ENCODE results near the gene CLMN.

The CLMN gene

DNA sequence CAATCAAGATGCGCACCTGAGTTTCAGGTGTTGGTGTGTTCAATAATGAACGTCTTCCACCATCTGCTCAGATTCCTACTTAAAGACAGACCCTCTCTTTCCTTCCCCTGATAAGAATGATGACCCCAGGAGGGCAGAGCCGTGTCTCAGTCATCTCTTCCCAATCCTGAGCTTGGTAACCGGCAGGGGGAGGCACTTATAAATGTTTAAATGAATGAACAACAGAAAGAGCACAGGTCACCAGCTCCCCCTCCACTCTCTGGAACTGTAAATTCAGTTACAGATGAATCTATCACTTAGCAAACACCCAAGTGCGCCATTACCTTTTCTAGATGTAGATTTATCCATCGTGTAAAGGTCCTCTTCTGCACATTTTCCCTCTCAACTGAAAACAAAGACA is 90.0 kb downstream of the CLMN start:
- no peak overlapping the region for H3K4me3 ChIP-seq (ENCODE audit: low read depth, low read length)
- H3K9me3 ChIP-seq (ENCODE audit: severe bottlenecking) = no peaks in the 10 kb centered on the region
- no peaks in the 10 kb centered on the region for H3K27me3 ChIP-seq (ENCODE audit: insufficient read depth, low read depth, severe bottlenecking)
- no peak overlapping the region for H3K27ac ChIP-seq
- DNase-seq = no peak
- H3K36me3 ChIP-seq = no peaks in the 10 kb centered on the region; the same call in 1 of the 2 replicates
- TF ChIP-seq, protein P1, sequence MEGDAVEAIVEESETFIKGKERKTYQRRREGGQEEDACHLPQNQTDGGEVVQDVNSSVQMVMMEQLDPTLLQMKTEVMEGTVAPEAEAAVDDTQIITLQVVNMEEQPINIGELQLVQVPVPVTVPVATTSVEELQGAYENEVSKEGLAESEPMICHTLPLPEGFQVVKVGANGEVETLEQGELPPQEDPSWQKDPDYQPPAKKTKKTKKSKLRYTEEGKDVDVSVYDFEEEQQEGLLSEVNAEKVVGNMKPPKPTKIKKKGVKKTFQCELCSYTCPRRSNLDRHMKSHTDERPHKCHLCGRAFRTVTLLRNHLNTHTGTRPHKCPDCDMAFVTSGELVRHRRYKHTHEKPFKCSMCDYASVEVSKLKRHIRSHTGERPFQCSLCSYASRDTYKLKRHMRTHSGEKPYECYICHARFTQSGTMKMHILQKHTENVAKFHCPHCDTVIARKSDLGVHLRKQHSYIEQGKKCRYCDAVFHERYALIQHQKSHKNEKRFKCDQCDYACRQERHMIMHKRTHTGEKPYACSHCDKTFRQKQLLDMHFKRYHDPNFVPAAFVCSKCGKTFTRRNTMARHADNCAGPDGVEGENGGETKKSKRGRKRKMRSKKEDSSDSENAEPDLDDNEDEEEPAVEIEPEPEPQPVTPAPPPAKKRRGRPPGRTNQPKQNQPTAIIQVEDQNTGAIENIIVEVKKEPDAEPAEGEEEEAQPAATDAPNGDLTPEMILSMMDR (IDR thresholded peaks at IDR 0.05; ENCODE audit: low read depth, low read length) = no peak

DNA sequence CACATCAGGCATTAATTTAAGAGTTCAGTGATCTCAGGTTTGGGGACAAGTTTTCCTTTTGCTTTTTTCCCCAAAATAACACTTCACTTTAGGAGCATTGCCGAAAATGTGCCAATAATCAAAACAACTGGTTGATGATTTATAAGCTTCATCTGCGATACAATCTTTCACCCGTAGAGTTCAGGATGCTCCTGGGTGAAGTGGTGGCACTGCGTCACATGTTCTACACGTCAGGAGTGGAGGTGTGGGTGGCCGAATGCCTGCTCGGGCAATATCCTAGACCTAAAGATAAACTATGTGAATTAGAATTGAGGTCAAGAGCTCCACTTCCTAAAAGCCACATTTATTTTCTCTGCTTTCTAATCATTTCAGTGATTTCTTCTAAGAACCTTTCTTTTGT is 91.5 kb downstream of the CLMN start:
- H3K9me3 ChIP-seq (ENCODE audit: severe bottlenecking) = no peaks in the 10 kb centered on the region
- TF ChIP-seq, protein P1 (IDR thresholded peaks at IDR 0.05; ENCODE audit: low read depth, low read length) = no peak
- H3K27ac ChIP-seq = no peak overlapping the region
- no peaks in the 10 kb centered on the region; the same call in 1 of the 2 replicates for H3K36me3 ChIP-seq
- H3K27me3 ChIP-seq (ENCODE audit: insufficient read depth, low read depth, severe bottlenecking) = no peaks in the 10 kb centered on the region
- no peak overlapping the region for H3K4me3 ChIP-seq (ENCODE audit: low read depth, low read length)
- DNase-seq = no peak

DNA sequence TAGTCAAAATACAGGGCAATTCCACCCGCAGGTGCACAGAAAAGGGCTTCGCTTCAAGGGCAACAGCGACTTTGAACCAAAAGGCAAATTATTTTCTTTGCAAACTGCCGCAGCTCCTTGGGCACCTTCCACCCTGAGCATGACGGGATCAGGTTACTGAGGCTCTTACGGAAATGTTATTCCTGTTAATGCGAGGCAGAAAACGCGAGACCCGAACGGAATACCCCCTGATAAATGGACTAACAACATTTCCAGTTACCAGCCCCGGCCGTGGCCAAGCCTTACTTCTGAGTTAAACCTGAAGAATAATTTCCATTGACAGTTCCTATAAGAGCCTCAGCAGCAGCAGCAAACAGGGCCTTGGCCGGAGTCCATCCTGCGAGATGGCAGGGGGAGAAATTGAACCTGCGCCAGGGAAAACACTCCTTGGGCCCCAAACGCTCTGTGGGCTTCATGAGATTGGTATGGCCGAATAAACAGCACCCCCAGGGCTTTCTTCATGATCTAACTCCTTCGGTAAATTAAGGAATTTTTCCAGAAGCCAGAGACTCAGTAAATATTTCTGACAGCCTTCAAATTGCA is 92.3 kb downstream of the CLMN start:
- Histone ChIP-seq H3K36me3 (no peaks in the 10 kb centered on the region; the same call in 1 of the 2 replicates), H3K27ac (no peak overlapping the region), H3K4me3 (ENCODE audit: low read depth, low read length) (no peak overlapping the region), H3K9me3 (ENCODE audit: severe bottlenecking) (no peaks in the 10 kb centered on the region), H3K27me3 (ENCODE audit: insufficient read depth, low read depth, severe bottlenecking) (no peaks in the 10 kb centered on the region)
- DNase-seq = no peak
- TF ChIP-seq, protein P1 (IDR thresholded peaks at IDR 0.05; ENCODE audit: low read depth, low read length) = no peak

DNA sequence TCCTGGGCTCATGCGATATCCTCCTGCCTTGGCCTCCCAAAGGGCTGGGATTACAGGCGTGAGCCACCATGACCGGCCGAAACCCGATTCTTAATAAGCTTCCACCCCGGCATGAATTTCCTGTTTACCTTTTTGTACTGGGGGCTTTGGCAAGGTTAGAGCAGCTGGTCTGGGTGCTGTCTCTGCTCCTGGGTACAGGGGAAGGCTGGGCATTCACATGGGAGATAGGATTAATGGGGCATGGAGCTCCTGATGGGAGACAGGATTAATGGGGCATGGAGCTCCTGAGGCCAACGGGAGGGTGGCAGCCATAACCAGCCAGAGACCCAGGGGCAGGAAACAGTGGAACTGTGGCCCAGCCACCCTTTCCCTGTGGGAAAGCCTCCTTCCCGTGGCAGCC is 92.9 kb downstream of the CLMN start:
- Histone ChIP-seq H3K27ac (no peak overlapping the region), H3K36me3 (no peaks in the 10 kb centered on the region; the same call in 1 of the 2 replicates), H3K27me3 (ENCODE audit: insufficient read depth, low read depth, severe bottlenecking) (no peaks in the 10 kb centered on the region), H3K4me3 (ENCODE audit: low read depth, low read length) (no peak overlapping the region), H3K9me3 (ENCODE audit: severe bottlenecking) (no peaks in the 10 kb centered on the region)
- TF ChIP-seq, protein P1 (IDR thresholded peaks at IDR 0.05; ENCODE audit: low read depth, low read length) = no peak
- no peak for DNase-seq

DNA sequence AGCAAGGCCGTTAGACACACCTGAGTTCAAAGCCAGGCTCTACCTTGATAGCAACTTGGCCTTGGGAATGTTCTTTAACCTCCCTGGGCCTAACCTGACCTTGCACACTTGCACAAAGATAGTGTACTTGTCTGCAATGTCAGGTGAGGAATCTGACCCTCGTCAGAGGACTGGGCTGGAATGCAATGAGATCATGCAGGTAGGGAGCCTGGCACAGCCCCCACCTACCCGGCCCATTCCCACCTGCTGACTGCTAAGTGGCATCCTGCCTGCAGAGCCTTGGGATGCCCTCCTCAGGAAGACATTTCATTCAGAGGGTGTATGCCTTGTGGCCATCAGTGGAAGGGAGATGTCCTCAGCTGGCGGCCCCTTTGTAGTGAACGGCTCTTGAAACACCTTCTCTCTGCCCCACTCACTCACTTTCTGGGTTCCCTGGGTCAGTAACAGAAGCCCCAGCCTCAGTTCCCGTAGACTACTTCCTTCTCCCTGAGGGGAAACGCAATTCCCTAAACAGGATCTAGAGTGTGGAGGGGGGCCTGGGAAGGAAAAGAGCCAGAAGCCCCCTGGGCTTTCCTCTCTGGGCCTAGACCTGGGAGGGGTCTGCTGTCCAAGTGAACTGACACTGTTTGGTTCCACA is 94.3 kb downstream of the CLMN start:
- Histone ChIP-seq H3K27me3 (ENCODE audit: insufficient read depth, low read depth, severe bottlenecking) (no peaks in the 10 kb centered on the region), H3K4me3 (ENCODE audit: low read depth, low read length) (no peak overlapping the region), H3K27ac (no peak overlapping the region), H3K9me3 (ENCODE audit: severe bottlenecking) (no peaks in the 10 kb centered on the region), H3K36me3 (peaks cover 9% of the 10 kb centered on the region)
- TF ChIP-seq, protein P1 (IDR thresholded peaks at IDR 0.05; ENCODE audit: low read depth, low read length) = no peak
- no peak for DNase-seq

All from WERI-Rb-1 (cell line).